ENCODE data around the gene GMDS. TPM values are rescaled to one million over a fixed set of nuclear protein-coding genes. Genes with fewer than 3 reads are reported as not detected.

Gene GMDS
- total RNA-seq, 1 experiment from 2014 or later, result 35.0 TPM

GRCh38 chr6:1615853-1616420 lies 629.5 kb downstream of the GMDS start:
- H3K9me3 Mint-ChIP-seq, result no peaks in the 10 kb centered on the region
- ATAC-seq (no peak), DNase-seq (ENCODE audit: low spot score) (no peak)
- H3K36me3 Mint-ChIP-seq, result no peaks in the 10 kb centered on the region
- H3K4me1 Mint-ChIP-seq, result peaks cover 36% of the 10 kb centered on the region
- H3K27me3 Mint-ChIP-seq (ENCODE audit: low read depth), result peaks cover 91% of the 10 kb centered on the region
- CTCF ChIA-PET, result interaction anchor here (1.7 to 5.8 kb wide), 2 partner anchors 9 to 17 kb away, joined by 5 to 30 read pairs; no protein-coding TSS in a partner anchor
- H3K27ac Mint-ChIP-seq, result no peak overlapping the region
- TF ChIP-seq AR (CRISPR knock-in tag; IDR thresholded peaks at IDR 0.05) (no peak), NR3C1 (CRISPR knock-in tag; conservative IDR thresholded peaks at IDR 0.05; ENCODE audit: low read depth) (no peak)
- POLR2A ChIA-PET, result no interaction called here
- peak overlapping the region; percentile 46; the same call in 1 of the 2 replicates for H3K4me3 Mint-ChIP-seq

- ChIA-PET CTCF (interaction anchor here (1.0 to 5.8 kb wide), 4 partner anchors 8 to 106 kb away, joined by 3 to 30 read pairs (median 6); no protein-coding TSS in a partner anchor), POLR2A (interaction anchor here (0.6 kb wide), 1 partner anchor 9 kb away, joined by 3 read pairs; no protein-coding TSS in a partner anchor)
- Mint-ChIP-seq H3K27me3 (ENCODE audit: low read depth) (peaks cover 90% of the 10 kb centered on the region), H3K9me3 (no peaks in the 10 kb centered on the region), H3K4me1 (peaks cover 36% of the 10 kb centered on the region), H3K36me3 (no peaks in the 10 kb centered on the region), H3K27ac (no peak overlapping the region), H3K4me3 (peak overlapping the region; percentile 46)
- no peak for ATAC-seq
- DNase-seq (ENCODE audit: low spot score), result no peak
- no peak for TF ChIP-seq ELF4 (CRISPR knock-in tag; IDR thresholded peaks at IDR 0.05; ENCODE audit: low read depth)
- no peak for TF ChIP-seq RORB (CRISPR knock-in tag; IDR thresholded peaks at IDR 0.05)
- TF ChIP-seq ESRRA (CRISPR knock-in tag; IDR thresholded peaks at IDR 0.05; ENCODE audit: borderline replicate concordance), result no peak
- no peak for TF ChIP-seq IRF1 (CRISPR knock-in tag; IDR thresholded peaks at IDR 0.05)
- no peak for TF ChIP-seq RELA (CRISPR knock-in tag; IDR thresholded peaks at IDR 0.05; ENCODE audit: borderline replicate concordance)
- no peak for TF ChIP-seq ZNF671 (CRISPR knock-in tag; IDR thresholded peaks at IDR 0.05)
- no peak for TF ChIP-seq SMAD4 (CRISPR knock-in tag; IDR thresholded peaks at IDR 0.05)
- TF ChIP-seq PREB (CRISPR knock-in tag; IDR thresholded peaks at IDR 0.05; ENCODE audit: borderline replicate concordance), result no peak
- no peak for TF ChIP-seq NFATC4 (CRISPR knock-in tag; IDR thresholded peaks at IDR 0.05)
- no peak for TF ChIP-seq MXD4 (CRISPR knock-in tag; IDR thresholded peaks at IDR 0.05; ENCODE audit: borderline replicate concordance)
- TF ChIP-seq TP53 (CRISPR knock-in tag; IDR thresholded peaks at IDR 0.05), result no peak
- no peak for TF ChIP-seq ZNF396 (CRISPR knock-in tag; IDR thresholded peaks at IDR 0.05; ENCODE audit: borderline replicate concordance)
- no peak for TF ChIP-seq NR2C2 (CRISPR knock-in tag; IDR thresholded peaks at IDR 0.05)
- TF ChIP-seq ATF6 (CRISPR knock-in tag; IDR thresholded peaks at IDR 0.05), result no peak
- no peak for TF ChIP-seq PRRX2 (CRISPR knock-in tag; IDR thresholded peaks at IDR 0.05)
- no peak for TF ChIP-seq GTF2I (CRISPR knock-in tag; conservative IDR thresholded peaks at IDR 0.05)
These were observed 630.1 kb downstream of the GMDS start for GRCh38 chr6:1615151-1615852.

All from WTC11 (cell line).